Kidney (tissue), 14 donors: Measurements from ENCODE around the gene BCAS3. TPM values are rescaled to one million over a fixed set of nuclear protein-coding genes. Genes with fewer than 3 reads are reported as not detected.

Source experiments
- DNase-seq, 5 donors: peaks; one replicate each; pipeline ENCODE4 v3.0.0-alpha.2; 2013 to 2020
- FAIRE-seq: peaks from 2 replicates; lab custom pipeline; 2012; peaks lifted over from hg19 to GRCh38; lab: Jason Lieb, UNC
- H3K27ac ChIP-seq, 2 donors: one replicate each; pipeline ENCODE4 v1.7.0; 2013; ENCODE audit warnings: low read depth in 2 of 2, low read length in 2 of 2, inconsistent platforms in 1 of 2
- H3K27me3 ChIP-seq: one replicate; pipeline ENCODE4 v1.7.1; 2013; ENCODE audit warnings: low read length, inconsistent platforms; ENCODE audit not compliant: control insufficient read depth, insufficient read depth
- H3K36me3 ChIP-seq, 3 donors: one replicate each; pipeline versions ENCODE4 v1.7.0 to v1.7.1; 2013; ENCODE audit warnings: low read length in 3 of 3, control low read depth in 1 of 3, inconsistent platforms in 1 of 3; ENCODE audit not compliant: insufficient read depth in 3 of 3, control insufficient read depth in 2 of 3
- H3K4me1 ChIP-seq, 3 donors: one replicate each; pipeline versions ENCODE4 v1.7.0 to v1.7.1; 2013; ENCODE audit warnings: low read length in 3 of 3, inconsistent platforms in 1 of 3, low read depth in 1 of 3; ENCODE audit not compliant: control insufficient read depth in 2 of 3, insufficient read depth in 2 of 3
- H3K4me3 ChIP-seq, 3 donors: one replicate each; pipeline versions ENCODE4 v1.7.0 to v1.8.1; 2013; ENCODE audit warnings: low read length in 3 of 3, control low read depth in 1 of 3, inconsistent platforms in 1 of 3
- H3K9ac ChIP-seq, 3 donors: one replicate each; pipeline versions ENCODE4 v1.7.0 to v1.7.1; 2013; ENCODE audit warnings: low read length in 3 of 3, control low read depth in 1 of 3, inconsistent platforms in 1 of 3
- H3K9me3 ChIP-seq, 3 donors: one replicate each; pipeline versions ENCODE4 v1.7.0 to v1.7.1; 2013; ENCODE audit warnings: low read length in 3 of 3, control low read depth in 1 of 3, inconsistent platforms in 1 of 3; ENCODE audit not compliant: control insufficient read depth in 2 of 3, insufficient read depth in 1 of 3
- CTCF ChIP-seq: IDR thresholded peaks from 3 replicates; pipeline ENCODE4 v1.5.1; 2012; ENCODE audit warnings: mild to moderate bottlenecking, moderate library complexity, borderline replicate concordance; ENCODE audit not compliant: insufficient read depth; ENCODE audit errors: extremely low read depth
- intact Hi-C: fragments of 100-400 bp; cut with DNase I; formaldehyde crosslinking; loops from one replicate; pipeline ENCODE4 v1.11.1; 2022
- polyA plus RNA-seq: library from polyadenylated mRNA; stranded (reverse); fragments of 350-450 nt; fragmentation: Illumina TruSeq; extraction: RNeasy Lipid Tissue Mini Kit (QIAGEN cat#74804); gene quantifications from one replicate; pipeline ENCODE4 v1.2.3, GENCODE V29; 2014; ENCODE audit warnings: low read depth, low replicate concordance; ENCODE audit not compliant: insufficient read depth
- total RNA-seq: library from RNA; stranded (reverse); fragmentation: NEBNext Ultra II Directional; extraction: Animal tissue kit (Norgen Biotek cat#: 25700); gene quantifications from one replicate; pipeline ENCODE4 v1.2.1, GENCODE V29; 2021
- donor health status: control.
- donor health status: control.
- donor health status: control.
- donor health status: control.
- donor health status: control.
- donor health status: DM: yes; HTN: yes; CAD: no.
- donor health status: Normal renal cell carcinoma (clear cell type).

The BCAS3 gene
- total and polyA plus RNA-seq, 2 donors from 2014 or later, result 18.3 to 44.1 TPM

- H3K36me3 ChIP-seq, result no peaks in the 10 kb centered on the region
- DNase-seq, result no peak
- H3K4me1 ChIP-seq, result no peaks in the 10 kb centered on the region
- H3K4me3 ChIP-seq, result no peak overlapping the region
- intact Hi-C loops, result no loop called here
- H3K27ac ChIP-seq, result no peak overlapping the region
- H3K9ac ChIP-seq, result no peak overlapping the region
- TF ChIP-seq CTCF, result no peak
- no peaks in the 10 kb centered on the region for H3K9me3 ChIP-seq
- H3K27me3 ChIP-seq, result no peaks in the 10 kb centered on the region
- no peak for FAIRE-seq
Measured at GRCh38 chr17:61442136-61442775, 764.6 kb downstream of the BCAS3 start.

Other genes with a start within 250 kb of the BCAS3 start
- 44.4 TPM for gene APPBP2, start 151.6 kb upstream of the BCAS3 start, total RNA-seq
- gene APPBP2, start 151.6 kb upstream of the BCAS3 start, polyA plus RNA-seq, result 10.9 TPM
- 16.6 TPM for gene PPM1D, start 77.7 kb upstream of the BCAS3 start, total RNA-seq
- 4.5 TPM for gene PPM1D, start 77.7 kb upstream of the BCAS3 start, polyA plus RNA-seq